K562 (cell line): ENCODE data around the gene MAP3K6.

Experiments used
- CTCF ChIP-seq, 3 experiments: IDR thresholded peaks in 2 of 3; conservative IDR thresholded peaks in 1 of 3; 2 replicates each; pipeline ENCODE4 v1.5.1; 2011 to 2012; ENCODE audit warnings: low read length in 3 of 3, mild to moderate bottlenecking in 3 of 3, control low read depth in 2 of 3, improper control_type of control experiment in 1 of 3, inconsistent platforms in 1 of 3, low read depth in 1 of 3, mixed read lengths in 1 of 3, moderate library complexity in 1 of 3; ENCODE audit not compliant: insufficient read depth in 2 of 3
- ELF2 ChIP-seq: fragments of 250-450 bp; sonication (Bioruptor Pico); IDR thresholded peaks from 2 replicates; pipeline ENCODE4 v1.5.0; 2021; ENCODE audit warnings: mild to moderate bottlenecking
- MAX ChIP-seq: sonication (generic); formaldehyde crosslinking; IDR thresholded peaks from 2 replicates; pipeline ENCODE4 v1.9.0; 2022; ENCODE audit warnings: mild to moderate bottlenecking, missing genetic modification reagents
- MTA3 ChIP-seq: fragments of 450-650 bp; formaldehyde crosslinking; IDR thresholded peaks from 2 replicates; pipeline ENCODE4 v1.6.1; 2017; ENCODE audit warnings: mild to moderate bottlenecking, borderline replicate concordance
- NCOA1 ChIP-seq: fragments of 450-650 bp; IDR thresholded peaks from 2 replicates; pipeline ENCODE4 v1.6.1; 2016; ENCODE audit warnings: low read depth
- POLR2A ChIP-seq: fragments of 450-650 bp; conservative IDR thresholded peaks from 2 replicates; pipeline ENCODE4 v1.6.1; 2016
- POLR2AphosphoS5 ChIP-seq: IDR thresholded peaks from 2 replicates; pipeline ENCODE4 v1.6.1; 2011; ENCODE audit warnings: mild to moderate bottlenecking, low read depth, low read length, moderate library complexity; ENCODE audit not compliant: control insufficient read depth, insufficient read depth
- RNF219 ChIP-seq: fragments of 250-450 bp; sonication (Bioruptor Pico); IDR thresholded peaks from 2 replicates; pipeline ENCODE4 v1.5.0; 2022; ENCODE audit warnings: mild to moderate bottlenecking
- YY1 ChIP-seq, 3 experiments: IDR thresholded peaks; 2 replicates each; pipeline ENCODE4 v1.6.1; 2011; ENCODE audit warnings: low read length in 2 of 3, mild to moderate bottlenecking in 2 of 3, moderate library complexity in 2 of 3, borderline replicate concordance in 1 of 3, control low read depth in 1 of 3, low read depth in 1 of 3; ENCODE audit not compliant: insufficient read depth in 3 of 3, insufficient replicate concordance in 2 of 3, control insufficient read depth in 1 of 3, insufficient read length in 1 of 3; ENCODE audit errors: extremely low read depth in 1 of 3
- ZNF75A ChIP-seq: fragments of 450-650 bp; formaldehyde crosslinking; IDR thresholded peaks from 2 replicates; pipeline ENCODE4 v1.4.0; 2020; ENCODE audit warnings: mild to moderate bottlenecking
- TF ChIP-seq, protein P1 (sequence below), 2 experiments: fragments of 450-650 bp in 1 of 2; sonication (generic) in 1 of 2; formaldehyde crosslinking in 1 of 2; IDR thresholded peaks in 1 of 2; conservative IDR thresholded peaks in 1 of 2; 2 replicates each; pipeline versions ENCODE4 v1.6.1 to v1.8.1; 2016 to 2023; ENCODE audit warnings: mild to moderate bottlenecking in 2 of 2, moderate library complexity in 2 of 2, inconsistent platforms in 1 of 2, missing genetic modification reagents in 1 of 2
- TF ChIP-seq, protein P2 (sequence below): fragments of 250-450 bp; sonication (Bioruptor Pico); IDR thresholded peaks from 2 replicates; pipeline ENCODE4 v1.5.0; 2020; ENCODE audit warnings: mild to moderate bottlenecking
- TF ChIP-seq, protein P3 (sequence below): fragments of 450-650 bp; IDR thresholded peaks from 2 replicates; pipeline ENCODE4 v1.6.1; 2017; ENCODE audit warnings: antibody characterized with exemption, mild to moderate bottlenecking

GRCh38 chr1:27364696-27365371 is 1.9 kb downstream of the MAP3K6 start:
- TF ChIP-seq CTCF (IDR thresholded peaks at IDR 0.05 in 2 of 3, conservative IDR thresholded peaks at IDR 0.05 in 1 of 3; ENCODE audit: insufficient read depth in 2 of 3, low read depth in 1 of 3, low read length in 3 of 3) (no peak), ZNF75A (no peak), ELF2 (CRISPR knock-in tag) (no peak), YY1 (IDR thresholded peaks at IDR 0.05; ENCODE audit: borderline replicate concordance in 1 of 3, control insufficient read depth in 1 of 3, extremely low read depth in 1 of 3, insufficient read depth in 3 of 3, insufficient read length in 1 of 3, insufficient replicate concordance in 2 of 3, low read depth in 1 of 3, low read length in 2 of 3) (no peak), POLR2AphosphoS5 (no peak), RNF219 (no peak), POLR2A (no peak), MAX (no peak), MTA3 (no peak), NCOA1 (no peak)
- TF ChIP-seq, protein P1, sequence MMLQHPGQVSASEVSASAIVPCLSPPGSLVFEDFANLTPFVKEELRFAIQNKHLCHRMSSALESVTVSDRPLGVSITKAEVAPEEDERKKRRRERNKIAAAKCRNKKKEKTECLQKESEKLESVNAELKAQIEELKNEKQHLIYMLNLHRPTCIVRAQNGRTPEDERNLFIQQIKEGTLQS (IDR thresholded peaks at IDR 0.05): no peak
- TF ChIP-seq, protein P1 (CRISPR knock-in tag; conservative IDR thresholded peaks at IDR 0.05): no peak
- TF ChIP-seq, protein P2, sequence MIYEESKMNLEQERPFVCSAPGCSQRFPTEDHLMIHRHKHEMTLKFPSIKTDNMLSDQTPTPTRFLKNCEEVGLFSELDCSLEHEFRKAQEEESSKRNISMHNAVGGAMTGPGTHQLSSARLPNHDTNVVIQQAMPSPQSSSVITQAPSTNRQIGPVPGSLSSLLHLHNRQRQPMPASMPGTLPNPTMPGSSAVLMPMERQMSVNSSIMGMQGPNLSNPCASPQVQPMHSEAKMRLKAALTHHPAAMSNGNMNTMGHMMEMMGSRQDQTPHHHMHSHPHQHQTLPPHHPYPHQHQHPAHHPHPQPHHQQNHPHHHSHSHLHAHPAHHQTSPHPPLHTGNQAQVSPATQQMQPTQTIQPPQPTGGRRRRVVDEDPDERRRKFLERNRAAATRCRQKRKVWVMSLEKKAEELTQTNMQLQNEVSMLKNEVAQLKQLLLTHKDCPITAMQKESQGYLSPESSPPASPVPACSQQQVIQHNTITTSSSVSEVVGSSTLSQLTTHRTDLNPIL (CRISPR knock-in tag): no peak
- TF ChIP-seq, protein P3, sequence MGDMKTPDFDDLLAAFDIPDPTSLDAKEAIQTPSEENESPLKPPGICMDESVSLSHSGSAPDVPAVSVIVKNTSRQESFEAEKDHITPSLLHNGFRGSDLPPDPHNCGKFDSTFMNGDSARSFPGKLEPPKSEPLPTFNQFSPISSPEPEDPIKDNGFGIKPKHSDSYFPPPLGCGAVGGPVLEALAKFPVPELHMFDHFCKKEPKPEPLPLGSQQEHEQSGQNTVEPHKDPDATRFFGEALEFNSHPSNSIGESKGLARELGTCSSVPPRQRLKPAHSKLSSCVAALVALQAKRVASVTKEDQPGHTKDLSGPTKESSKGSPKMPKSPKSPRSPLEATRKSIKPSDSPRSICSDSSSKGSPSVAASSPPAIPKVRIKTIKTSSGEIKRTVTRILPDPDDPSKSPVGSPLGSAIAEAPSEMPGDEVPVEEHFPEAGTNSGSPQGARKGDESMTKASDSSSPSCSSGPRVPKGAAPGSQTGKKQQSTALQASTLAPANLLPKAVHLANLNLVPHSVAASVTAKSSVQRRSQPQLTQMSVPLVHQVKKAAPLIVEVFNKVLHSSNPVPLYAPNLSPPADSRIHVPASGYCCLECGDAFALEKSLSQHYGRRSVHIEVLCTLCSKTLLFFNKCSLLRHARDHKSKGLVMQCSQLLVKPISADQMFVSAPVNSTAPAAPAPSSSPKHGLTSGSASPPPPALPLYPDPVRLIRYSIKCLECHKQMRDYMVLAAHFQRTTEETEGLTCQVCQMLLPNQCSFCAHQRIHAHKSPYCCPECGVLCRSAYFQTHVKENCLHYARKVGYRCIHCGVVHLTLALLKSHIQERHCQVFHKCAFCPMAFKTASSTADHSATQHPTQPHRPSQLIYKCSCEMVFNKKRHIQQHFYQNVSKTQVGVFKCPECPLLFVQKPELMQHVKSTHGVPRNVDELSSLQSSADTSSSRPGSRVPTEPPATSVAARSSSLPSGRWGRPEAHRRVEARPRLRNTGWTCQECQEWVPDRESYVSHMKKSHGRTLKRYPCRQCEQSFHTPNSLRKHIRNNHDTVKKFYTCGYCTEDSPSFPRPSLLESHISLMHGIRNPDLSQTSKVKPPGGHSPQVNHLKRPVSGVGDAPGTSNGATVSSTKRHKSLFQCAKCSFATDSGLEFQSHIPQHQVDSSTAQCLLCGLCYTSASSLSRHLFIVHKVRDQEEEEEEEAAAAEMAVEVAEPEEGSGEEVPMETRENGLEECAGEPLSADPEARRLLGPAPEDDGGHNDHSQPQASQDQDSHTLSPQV: no peak
